ENCODE data around the gene RILP. TPM values are rescaled to one million over a fixed set of nuclear protein-coding genes. Genes with fewer than 3 reads are reported as not detected.

Gene RILP
- total and polyA plus RNA-seq, 2 donors (not counting 1 experiment from before 2014, with no cell fraction given), result 7.4 to 12.4 TPM

GRCh38 chr17:1611715-1612114 is 38.0 kb downstream of the RILP start:
- TF ChIP-seq EZH2 (IDR thresholded peaks at IDR 0.05; ENCODE audit: low read length, missing control alignments), result no peak
- TF ChIP-seq, protein P1, sequence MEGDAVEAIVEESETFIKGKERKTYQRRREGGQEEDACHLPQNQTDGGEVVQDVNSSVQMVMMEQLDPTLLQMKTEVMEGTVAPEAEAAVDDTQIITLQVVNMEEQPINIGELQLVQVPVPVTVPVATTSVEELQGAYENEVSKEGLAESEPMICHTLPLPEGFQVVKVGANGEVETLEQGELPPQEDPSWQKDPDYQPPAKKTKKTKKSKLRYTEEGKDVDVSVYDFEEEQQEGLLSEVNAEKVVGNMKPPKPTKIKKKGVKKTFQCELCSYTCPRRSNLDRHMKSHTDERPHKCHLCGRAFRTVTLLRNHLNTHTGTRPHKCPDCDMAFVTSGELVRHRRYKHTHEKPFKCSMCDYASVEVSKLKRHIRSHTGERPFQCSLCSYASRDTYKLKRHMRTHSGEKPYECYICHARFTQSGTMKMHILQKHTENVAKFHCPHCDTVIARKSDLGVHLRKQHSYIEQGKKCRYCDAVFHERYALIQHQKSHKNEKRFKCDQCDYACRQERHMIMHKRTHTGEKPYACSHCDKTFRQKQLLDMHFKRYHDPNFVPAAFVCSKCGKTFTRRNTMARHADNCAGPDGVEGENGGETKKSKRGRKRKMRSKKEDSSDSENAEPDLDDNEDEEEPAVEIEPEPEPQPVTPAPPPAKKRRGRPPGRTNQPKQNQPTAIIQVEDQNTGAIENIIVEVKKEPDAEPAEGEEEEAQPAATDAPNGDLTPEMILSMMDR (conservative IDR thresholded peaks at IDR 0.05 in 1 of 2, IDR thresholded peaks at IDR 0.05 in 1 of 2; ENCODE audit: low read depth in 1 of 2, low read length in 2 of 2), result no peak
- no peak overlapping the region for H3K9ac ChIP-seq (ENCODE audit: insufficient read depth, low read length)
- no peaks in the 10 kb centered on the region for H3K4me1 ChIP-seq (ENCODE audit: control insufficient read depth, extremely low read depth, insufficient read depth, low read length)
- no peaks in the 10 kb centered on the region for H3K79me2 ChIP-seq (ENCODE audit: control insufficient read depth, insufficient read depth, low read length)
- no peak overlapping the region for H2AFZ ChIP-seq (ENCODE audit: low read length)
- no peaks in the 10 kb centered on the region for H4K20me1 ChIP-seq (ENCODE audit: control insufficient read depth, extremely low read depth, insufficient read depth, low read length)
- no peaks in the 10 kb centered on the region for H3K36me3 ChIP-seq (ENCODE audit: control insufficient read depth, insufficient read depth, low read length)
- no peak overlapping the region for H3K27ac ChIP-seq (ENCODE audit: insufficient read depth, low read length)
- no peak overlapping the region for H3K4me3 ChIP-seq (replicated peaks in 1 of 4; ENCODE audit: control extremely low read depth in 1 of 4, insufficient read depth in 1 of 4, low read depth in 3 of 4, low read length in 4 of 4)
- DNase-seq (ENCODE audit: low read depth in 2 of 2), result no peak
- no peak overlapping the region for H3K4me2 ChIP-seq (ENCODE audit: extremely low read depth, insufficient read depth, low read length)
- no peaks in the 10 kb centered on the region for H3K9me3 ChIP-seq (ENCODE audit: control insufficient read depth, insufficient read depth, low read depth, low read length)
- no peaks in the 10 kb centered on the region for H3K27me3 ChIP-seq (ENCODE audit: control insufficient read depth, insufficient read depth, low read length)

- H2AFZ ChIP-seq (ENCODE audit: low read length), result no peak overlapping the region
- no peaks in the 10 kb centered on the region for H3K27me3 ChIP-seq (ENCODE audit: control insufficient read depth, insufficient read depth, low read length)
- H3K4me1 ChIP-seq (ENCODE audit: control insufficient read depth, extremely low read depth, insufficient read depth, low read length), result no peaks in the 10 kb centered on the region
- no peaks in the 10 kb centered on the region for H3K36me3 ChIP-seq (ENCODE audit: control insufficient read depth, insufficient read depth, low read length)
- H3K4me2 ChIP-seq (ENCODE audit: extremely low read depth, insufficient read depth, low read length), result no peak overlapping the region
- H3K27ac ChIP-seq (ENCODE audit: insufficient read depth, low read length), result no peak overlapping the region
- no peaks in the 10 kb centered on the region for H3K9me3 ChIP-seq (ENCODE audit: control insufficient read depth, insufficient read depth, low read depth, low read length)
- no peak overlapping the region for H3K4me3 ChIP-seq (replicated peaks in 1 of 4; ENCODE audit: control extremely low read depth in 1 of 4, insufficient read depth in 1 of 4, low read depth in 3 of 4, low read length in 4 of 4)
- no peak overlapping the region for H3K9ac ChIP-seq (ENCODE audit: insufficient read depth, low read length)
- H3K79me2 ChIP-seq (ENCODE audit: control insufficient read depth, insufficient read depth, low read length), result no peaks in the 10 kb centered on the region
- H4K20me1 ChIP-seq (ENCODE audit: control insufficient read depth, extremely low read depth, insufficient read depth, low read length), result no peaks in the 10 kb centered on the region
- TF ChIP-seq EZH2 (IDR thresholded peaks at IDR 0.05; ENCODE audit: low read length, missing control alignments), result no peak
- TF ChIP-seq, protein P1 (conservative IDR thresholded peaks at IDR 0.05 in 1 of 2, IDR thresholded peaks at IDR 0.05 in 1 of 2; ENCODE audit: low read depth in 1 of 2, low read length in 2 of 2), result no peak
- no peak for DNase-seq (ENCODE audit: low read depth in 2 of 2)
Measured at GRCh38 chr17:1608676-1609075, 41.0 kb downstream of the RILP start.

DNA sequence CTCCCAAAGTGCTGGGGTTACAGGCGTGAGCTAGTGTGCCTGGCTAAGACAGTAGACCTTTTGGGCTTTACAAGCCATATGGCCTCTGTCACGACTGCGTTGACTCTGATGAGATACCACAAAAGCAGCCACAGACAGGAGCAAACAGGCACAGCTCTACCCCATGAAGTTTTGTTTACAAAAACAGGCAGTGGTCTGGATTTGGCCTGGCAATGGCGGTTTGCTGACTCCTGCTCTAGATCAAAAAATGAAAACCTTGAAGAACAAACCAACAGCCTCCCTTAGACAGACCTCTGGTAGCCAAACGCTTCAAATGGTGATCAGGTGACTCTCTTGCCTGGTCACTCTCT is 41.7 kb downstream of the RILP start:
- Histone ChIP-seq H3K9me3 (ENCODE audit: control insufficient read depth, insufficient read depth, low read depth, low read length) (no peaks in the 10 kb centered on the region), H3K4me1 (ENCODE audit: control insufficient read depth, extremely low read depth, insufficient read depth, low read length) (no peaks in the 10 kb centered on the region), H3K27me3 (ENCODE audit: control insufficient read depth, insufficient read depth, low read length) (no peaks in the 10 kb centered on the region), H2AFZ (ENCODE audit: low read length) (no peak overlapping the region), H3K36me3 (ENCODE audit: control insufficient read depth, insufficient read depth, low read length) (no peaks in the 10 kb centered on the region), H3K4me3 (replicated peaks in 1 of 4; ENCODE audit: control extremely low read depth in 1 of 4, insufficient read depth in 1 of 4, low read depth in 3 of 4, low read length in 4 of 4) (no peak overlapping the region), H3K27ac (ENCODE audit: insufficient read depth, low read length) (no peak overlapping the region), H3K79me2 (ENCODE audit: control insufficient read depth, insufficient read depth, low read length) (no peaks in the 10 kb centered on the region), H4K20me1 (ENCODE audit: control insufficient read depth, extremely low read depth, insufficient read depth, low read length) (no peaks in the 10 kb centered on the region), H3K4me2 (ENCODE audit: extremely low read depth, insufficient read depth, low read length) (no peak overlapping the region), H3K9ac (ENCODE audit: insufficient read depth, low read length) (no peak overlapping the region)
- TF ChIP-seq, protein P1 (conservative IDR thresholded peaks at IDR 0.05 in 1 of 2, IDR thresholded peaks at IDR 0.05 in 1 of 2; ENCODE audit: low read depth in 1 of 2, low read length in 2 of 2), result no peak
- no peak for TF ChIP-seq EZH2 (IDR thresholded peaks at IDR 0.05; ENCODE audit: low read length, missing control alignments)
- no peak for DNase-seq (ENCODE audit: low read depth in 2 of 2)
